NT2/D1 (cell line): ENCODE measurements around the gene DNAJC2.

Source experiments
- SUZ12 ChIP-seq: IDR thresholded peaks from 2 replicates; pipeline ENCODE4 v1.6.1; 2011; ENCODE audit not compliant: insufficient read length, insufficient read depth; ENCODE audit errors: extremely low read depth
- YY1 ChIP-seq: IDR thresholded peaks from 2 replicates; pipeline ENCODE4 v1.6.1; 2011; ENCODE audit not compliant: insufficient read length, insufficient read depth
- ZNF274 ChIP-seq: IDR thresholded peaks from 2 replicates; pipeline ENCODE4 v1.6.1; 2011; ENCODE audit warnings: mild to moderate bottlenecking, low read depth, low read length

- no peak for TF ChIP-seq SUZ12
- no peak for TF ChIP-seq YY1
- no peak for TF ChIP-seq ZNF274
Observed at GRCh38 chr7:103336761-103337160, 7.8 kb downstream of the DNAJC2 start.
